Mammary epithelial cell (primary cell): ENCODE results near the gene USP15.

Experiments used
- CTCF ChIP-seq, 2 donors: IDR thresholded peaks in 1 of 2; conservative IDR thresholded peaks in 1 of 2; 2 replicates each; pipeline ENCODE4 v1.5.1; 2011 to 2012; ENCODE audit warnings: inconsistent platforms in 2 of 2, low read length in 2 of 2, mild to moderate bottlenecking in 2 of 2, control low read depth in 1 of 2, low read depth in 1 of 2; ENCODE audit not compliant: insufficient read depth in 1 of 2; ENCODE audit errors: extremely low read depth in 1 of 2
- EZH2 ChIP-seq: IDR thresholded peaks from 2 replicates; pipeline ENCODE4 v1.6.1; 2012; ENCODE audit warnings: low read length, inconsistent platforms, borderline replicate concordance

DNA sequence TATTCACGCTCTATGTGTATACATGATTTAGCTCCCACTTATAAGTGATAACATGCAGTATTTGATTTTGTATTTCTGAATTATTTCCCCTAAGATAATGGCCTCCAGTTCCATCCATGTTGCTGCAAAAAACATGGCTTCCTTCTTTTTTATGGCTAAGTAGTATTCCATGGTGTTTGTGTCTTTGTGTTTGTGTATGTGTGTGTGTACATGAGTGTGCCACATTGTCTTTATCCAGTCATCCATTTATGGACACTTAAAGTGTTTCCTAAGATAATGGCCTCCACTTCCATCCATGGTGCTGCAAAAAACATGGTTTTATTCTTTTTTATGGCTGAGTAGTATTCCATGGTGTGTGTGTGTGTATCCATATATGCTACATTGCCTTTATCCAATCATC lies 25.1 kb downstream of the USP15 start:
- no peak for TF ChIP-seq EZH2
- no peak for TF ChIP-seq CTCF (conservative IDR thresholded peaks at IDR 0.05 in 1 of 2, IDR thresholded peaks at IDR 0.05 in 1 of 2; ENCODE audit: extremely low read depth in 1 of 2, insufficient read depth in 1 of 2, low read depth in 1 of 2, low read length in 2 of 2)
